GM23248 (cell line): ENCODE measurements around the gene DMTF1.

Experiments
- EZH2 ChIP-seq: fragments of 200-600 bp; sonication (generic); IDR thresholded peaks from 2 replicates; pipeline ENCODE4 v1.6.1; 2018; ENCODE audit warnings: antibody characterized with exemption, mild to moderate bottlenecking; ENCODE audit not compliant: insufficient read depth, poor library complexity, severe bottlenecking
- EZH2phosphoT487 ChIP-seq: fragments of 200-600 bp; sonication (generic); IDR thresholded peaks from 2 replicates; pipeline ENCODE4 v1.6.1; 2018; ENCODE audit warnings: antibody characterized with exemption, moderate library complexity, mild to moderate bottlenecking, low read depth; ENCODE audit not compliant: insufficient read depth

- no peak for TF ChIP-seq EZH2
- no peak for TF ChIP-seq EZH2phosphoT487
Observed at GRCh38 chr7:87159538-87159937, 7.3 kb downstream of the DMTF1 start.
